Nasal cavity respiratory epithelium epithelial cell of viscerocranial mucosa (primary cell): ENCODE measurements around the gene ASB4. TPM values are rescaled to one million over a fixed set of nuclear protein-coding genes. Genes with fewer than 3 reads are reported as not detected.

Source experiments
- total RNA-seq: library from RNA; depleted of rRNA; stranded (reverse); fragments of >200 nt; gene quantifications from 2 replicates; pipeline ENCODE4 v1.2.3, GENCODE V29; 2014

ASB4 gene, protein sequence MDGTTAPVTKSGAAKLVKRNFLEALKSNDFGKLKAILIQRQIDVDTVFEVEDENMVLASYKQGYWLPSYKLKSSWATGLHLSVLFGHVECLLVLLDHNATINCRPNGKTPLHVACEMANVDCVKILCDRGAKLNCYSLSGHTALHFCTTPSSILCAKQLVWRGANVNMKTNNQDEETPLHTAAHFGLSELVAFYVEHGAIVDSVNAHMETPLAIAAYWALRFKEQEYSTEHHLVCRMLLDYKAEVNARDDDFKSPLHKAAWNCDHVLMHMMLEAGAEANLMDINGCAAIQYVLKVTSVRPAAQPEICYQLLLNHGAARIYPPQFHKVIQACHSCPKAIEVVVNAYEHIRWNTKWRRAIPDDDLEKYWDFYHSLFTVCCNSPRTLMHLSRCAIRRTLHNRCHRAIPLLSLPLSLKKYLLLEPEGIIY
- total RNA-seq, result under 0.01 TPM in 1 of 2 replicates, not detected in the other

DNA sequence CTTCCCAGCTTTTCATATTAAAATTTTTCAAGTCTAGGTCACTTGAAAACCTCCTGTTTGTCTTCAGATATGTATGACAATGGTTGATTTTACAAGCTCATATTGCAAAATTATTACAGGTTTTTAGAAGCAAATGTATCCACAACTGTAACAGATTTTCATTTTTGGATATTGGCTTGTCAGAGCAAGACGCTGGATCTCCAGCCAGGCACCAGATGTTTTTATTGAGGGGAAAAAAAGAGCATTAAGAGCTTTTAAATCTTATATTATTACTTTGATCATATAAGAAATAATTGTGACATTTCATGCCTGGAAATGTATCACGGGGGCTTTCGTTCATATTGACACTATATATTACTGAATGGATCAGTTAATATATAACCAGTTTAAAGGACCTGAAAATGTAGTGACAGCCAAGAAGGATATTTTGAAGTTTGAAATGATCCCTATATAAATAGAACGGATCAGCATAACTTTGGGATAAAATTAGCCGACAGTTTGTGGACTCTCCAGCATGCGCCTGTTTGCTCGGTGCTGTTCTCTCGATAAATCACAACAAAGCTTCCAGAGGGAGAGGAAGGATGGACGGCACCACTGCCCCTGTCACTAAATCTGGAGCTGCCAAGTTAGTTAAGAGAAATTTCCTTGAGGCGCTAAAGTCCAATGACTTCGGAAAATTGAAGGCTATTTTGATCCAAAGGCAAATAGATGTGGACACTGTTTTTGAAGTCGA, at the start of gene ASB4:
TSS of gene ASB4 (plus strand) at position 553 of the 733 bp plus-strand sequence. CDS start at position 582, 29 bp downstream.

Other genes starting within 250 kb of the ASB4 start
- not detected in 2 replicates for gene PON1, start 161.4 kb upstream of the ASB4 start, total RNA-seq
- 0.50 and 1.4 TPM in 2 replicates for gene PON3, start 89.6 kb upstream of the ASB4 start, total RNA-seq
- gene PON2, start 50.9 kb upstream of the ASB4 start, total RNA-seq, result 35.9 and 98.2 TPM in 2 replicates
- gene PDK4, start 110.6 kb downstream of the ASB4 start, total RNA-seq, result under 0.01 and 3.2 TPM in 2 replicates